GM12801 (cell line): Measurements from ENCODE around the gene SAP30.

Experiments used
- CTCF ChIP-seq: IDR thresholded peaks from one replicate; pipeline ENCODE4 v1.5.1; 2011; ENCODE audit warnings: control low read depth; ENCODE audit not compliant: insufficient read length; ENCODE audit errors: extremely low read depth

SAP30 gene

GRCh38 chr4:173347467-173347866, 23.3 kb upstream of the SAP30 start:
- TF ChIP-seq CTCF: no peak

- TF ChIP-seq CTCF: no peak
These were observed 12.8 kb upstream of the SAP30 start for GRCh38 chr4:173357939-173358338.

- no peak for TF ChIP-seq CTCF
These were observed 10.1 kb upstream of the SAP30 start for GRCh38 chr4:173360587-173361221.

- TF ChIP-seq CTCF: no peak
These were observed 8.1 kb upstream of the SAP30 start for GRCh38 chr4:173362666-173363065.

- TF ChIP-seq CTCF: no peak
These were observed 5.3 kb upstream of the SAP30 start for GRCh38 chr4:173365359-173365996.

GRCh38 chr4:173367285-173367684, 3.5 kb upstream of the SAP30 start:
- TF ChIP-seq CTCF: no peak

GRCh38 chr4:173367946-173368345, 2.8 kb upstream of the SAP30 start:
- no peak for TF ChIP-seq CTCF
